PC-9 (cell line): ENCODE measurements around the gene CMTM3.

Experiments
- CTCF ChIP-seq: fragments of 200-600 bp; sonication (generic); conservative IDR thresholded peaks from 2 replicates; pipeline ENCODE4 v1.6.1; 2017; ENCODE audit warnings: mixed run types, antibody characterized with exemption, mild to moderate bottlenecking, moderate library complexity
- EZH2 ChIP-seq: fragments of 200-600 bp; sonication (generic); IDR thresholded peaks from 2 replicates; pipeline ENCODE4 v1.8.0; 2017; ENCODE audit warnings: antibody characterized with exemption, low read depth

DNA sequence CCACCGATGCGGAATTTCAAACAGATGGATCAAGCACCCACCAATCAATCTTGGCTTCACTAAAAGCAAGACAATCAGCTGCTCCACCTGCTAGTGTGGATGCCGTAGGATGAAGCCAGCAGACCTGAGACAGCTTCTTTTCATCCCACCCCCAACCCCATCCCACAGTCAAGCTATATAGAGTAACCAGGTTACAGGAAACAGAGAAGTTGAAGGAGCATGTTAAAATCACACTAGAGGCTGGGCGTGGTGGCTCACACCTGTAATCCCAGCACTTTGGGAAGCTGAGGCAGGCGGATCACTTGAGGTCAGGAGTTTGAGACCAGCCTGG lies 54.3 kb downstream of the CMTM3 start:
- no peak for TF ChIP-seq CTCF
- TF ChIP-seq EZH2, result no peak
